ES-I3 (cell line): ENCODE results near the gene RNASE4.
"Not testable (repeated sequence)": the region's sequence is repeated elsewhere in the genome, so short reads cannot be mapped to it uniquely, and the experiment has no call there.

ENCODE experiments used
- H3K36me3 ChIP-seq: 2 replicates; pipeline ENCODE4 v1.6.1; 2013; ENCODE audit warnings: mild to moderate bottlenecking, low read length, control low read depth, moderate library complexity; ENCODE audit not compliant: insufficient read depth
- H3K4me1 ChIP-seq: 2 replicates; pipeline ENCODE4 v1.6.1; 2013; ENCODE audit warnings: mild to moderate bottlenecking, control low read depth, low read length; ENCODE audit not compliant: insufficient read depth
- H3K9ac ChIP-seq: 2 replicates; pipeline ENCODE4 v1.6.1; 2013; ENCODE audit warnings: low read depth, mild to moderate bottlenecking, low read length, moderate library complexity
- H3K9me3 ChIP-seq: 2 replicates; pipeline ENCODE4 v1.6.1; 2013; ENCODE audit warnings: mild to moderate bottlenecking, low read length, moderate library complexity; ENCODE audit not compliant: control insufficient read depth, insufficient read depth

The RNASE4 gene

DNA sequence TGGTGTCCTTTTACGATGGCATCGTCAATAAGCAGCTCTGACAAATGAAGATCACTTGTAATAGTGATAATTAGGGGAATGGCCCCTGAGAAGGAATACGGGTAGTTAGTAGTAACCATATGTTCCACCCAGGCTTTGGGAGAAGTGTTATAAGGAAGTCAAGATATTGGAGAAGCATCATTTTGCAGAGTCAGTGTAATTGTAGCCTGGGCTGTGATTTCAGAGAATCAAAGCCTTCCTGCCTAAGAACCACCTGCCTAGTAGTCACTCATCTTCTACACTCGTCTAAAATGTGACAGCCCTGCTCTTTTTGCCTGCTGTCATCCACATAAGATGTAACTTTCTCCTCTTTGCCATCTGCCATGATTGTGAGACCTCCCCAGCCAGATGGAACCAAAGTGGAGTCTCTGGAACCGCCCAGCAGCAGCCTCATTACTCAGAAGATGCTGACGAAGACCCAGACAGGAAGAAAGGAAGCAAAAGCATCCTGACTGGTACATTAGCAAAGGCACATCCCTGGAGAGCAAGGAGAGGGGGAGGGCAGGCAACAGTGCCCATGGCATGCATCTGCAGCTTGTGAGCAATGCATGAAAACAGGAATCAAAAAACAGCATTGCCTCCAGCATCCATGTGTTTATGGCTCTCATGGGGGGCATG is 48.7 kb downstream of the RNASE4 start:
- Histone ChIP-seq H3K4me1 (peaks cover 11% of the 10 kb centered on the region; the same call in 1 of the 2 replicates), H3K36me3 (no peaks in the 10 kb centered on the region), H3K9me3 (no peaks in the 10 kb centered on the region), H3K9ac (no peak overlapping the region)

DNA sequence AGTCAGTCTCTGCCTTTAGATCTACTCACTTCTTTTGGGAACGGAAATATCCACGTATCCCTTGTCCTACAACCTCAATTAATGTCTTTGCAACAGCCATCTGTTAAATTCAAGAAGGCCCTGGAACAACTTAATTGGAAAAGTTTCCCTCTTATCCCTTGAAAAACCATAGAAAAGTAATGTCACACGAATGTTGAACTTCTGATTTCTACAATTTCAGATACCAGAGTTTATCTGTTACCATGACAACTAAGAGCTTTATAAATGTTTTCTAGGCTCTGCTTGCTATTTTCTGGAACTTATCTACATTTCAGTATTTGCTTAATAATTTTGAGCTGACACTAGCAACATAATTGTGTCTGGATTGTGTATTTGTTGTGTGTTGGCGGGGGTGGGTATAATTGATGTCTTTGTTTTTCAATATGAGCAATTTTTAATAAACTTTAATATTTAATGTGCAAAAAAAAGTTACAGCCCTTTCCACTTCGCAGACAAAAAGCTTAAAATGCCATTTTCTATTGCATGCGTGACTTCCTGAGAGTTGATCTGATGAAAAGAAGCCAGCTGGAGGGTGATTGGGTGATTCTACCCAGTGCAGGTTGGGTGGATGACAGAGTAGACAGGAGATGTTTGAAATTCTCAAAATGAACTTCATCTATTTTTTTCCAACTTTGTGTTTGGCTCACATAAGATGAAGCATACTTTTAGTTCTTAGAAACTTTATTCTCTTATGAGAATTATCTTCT is 49.5 kb downstream of the RNASE4 start:
- Histone ChIP-seq H3K9me3 (no peaks in the 10 kb centered on the region), H3K9ac (no peak overlapping the region), H3K36me3 (no peaks in the 10 kb centered on the region), H3K4me1 (peaks cover 11% of the 10 kb centered on the region; the same call in 1 of the 2 replicates)

DNA sequence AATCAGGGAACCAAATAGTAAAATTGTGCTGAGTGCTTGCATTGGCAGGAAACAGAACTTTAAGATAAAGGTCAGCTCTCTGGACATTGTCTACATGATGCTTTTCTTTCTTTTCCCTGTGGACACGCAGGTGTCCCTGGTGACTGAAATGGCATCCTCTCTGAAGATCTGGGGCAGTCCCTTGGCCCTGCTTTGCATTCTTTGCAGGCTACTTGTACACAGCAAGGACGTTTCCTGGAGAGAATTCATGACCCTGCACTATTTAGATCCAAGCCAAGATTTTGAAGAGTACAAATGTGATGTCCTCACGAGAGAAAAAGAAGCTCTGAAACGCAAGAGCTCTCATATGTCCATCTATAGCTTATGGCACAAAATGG is 50.1 kb downstream of the RNASE4 start:
- Histone ChIP-seq H3K36me3 (no peaks in the 10 kb centered on the region), H3K9me3 (no peaks in the 10 kb centered on the region), H3K4me1 (peaks cover 11% of the 10 kb centered on the region; the same call in 1 of the 2 replicates), H3K9ac (no peak overlapping the region)

DNA sequence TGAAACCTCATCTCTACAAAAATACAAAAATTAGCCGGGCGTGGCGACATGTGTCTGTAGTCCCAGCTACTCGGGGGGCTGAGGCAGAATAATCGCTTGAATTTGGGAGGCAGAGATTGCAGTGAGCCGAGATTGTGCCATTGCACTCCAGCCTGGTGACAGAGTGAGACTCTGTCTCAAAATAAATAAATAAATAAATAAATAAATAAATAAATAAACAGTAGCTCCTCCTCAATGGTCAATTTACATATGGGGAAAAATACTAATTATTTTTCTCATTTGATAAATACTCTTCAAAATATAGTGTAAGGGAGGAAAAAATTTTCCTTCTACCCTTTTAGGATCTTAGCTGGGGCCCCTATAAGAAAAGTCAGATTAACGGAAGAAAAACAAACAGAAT is 53.9 kb downstream of the RNASE4 start:
- not testable (repeated sequence) for H3K9me3 ChIP-seq, H3K4me1 ChIP-seq, H3K9ac ChIP-seq, H3K36me3 ChIP-seq

DNA sequence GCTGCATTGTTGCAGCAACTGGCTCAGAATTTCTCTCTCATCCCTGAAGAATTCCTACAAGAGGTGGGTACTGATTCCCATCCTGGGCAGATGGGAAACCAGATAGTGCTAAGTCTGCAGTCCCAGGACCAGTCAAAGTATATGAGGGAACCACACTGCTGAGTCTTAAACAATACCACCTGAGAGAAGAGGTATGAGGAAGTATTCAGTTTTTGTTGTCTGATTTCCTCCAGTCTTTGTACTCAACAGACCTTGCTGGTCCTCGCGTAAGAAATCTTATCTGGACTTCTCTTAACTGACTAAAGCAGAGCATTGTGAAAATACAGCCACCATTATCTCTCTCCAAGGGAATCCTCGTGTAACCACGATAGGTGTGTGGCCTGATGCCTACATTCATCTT is 57.8 kb downstream of the RNASE4 start:
- no peak overlapping the region for H3K9ac ChIP-seq
- no peaks in the 10 kb centered on the region for H3K4me1 ChIP-seq
- H3K9me3 ChIP-seq, result no peaks in the 10 kb centered on the region; the same call in 1 of the 2 replicates
- no peaks in the 10 kb centered on the region for H3K36me3 ChIP-seq

DNA sequence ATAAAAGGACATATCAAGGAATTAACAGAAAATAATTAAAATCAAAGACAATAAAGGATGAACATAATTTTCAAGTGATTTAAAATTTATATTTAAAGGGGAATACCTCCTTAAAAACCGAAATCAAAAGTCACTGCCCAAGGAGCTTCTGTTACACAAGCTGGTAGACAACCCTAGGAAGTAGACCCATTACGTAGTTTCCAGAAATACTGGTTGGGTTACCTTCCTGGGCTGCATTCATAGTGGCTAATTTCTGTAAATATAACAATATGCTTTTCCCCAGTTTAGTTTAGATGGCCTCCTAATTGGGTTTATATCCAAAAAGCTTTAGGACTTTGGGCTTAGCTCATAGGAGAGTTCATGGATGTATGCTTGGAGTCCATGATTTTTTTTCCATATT is 59.2 kb downstream of the RNASE4 start:
- Histone ChIP-seq H3K4me1 (no peaks in the 10 kb centered on the region), H3K9me3 (no peaks in the 10 kb centered on the region; the same call in 1 of the 2 replicates), H3K36me3 (no peaks in the 10 kb centered on the region), H3K9ac (no peak overlapping the region)

DNA sequence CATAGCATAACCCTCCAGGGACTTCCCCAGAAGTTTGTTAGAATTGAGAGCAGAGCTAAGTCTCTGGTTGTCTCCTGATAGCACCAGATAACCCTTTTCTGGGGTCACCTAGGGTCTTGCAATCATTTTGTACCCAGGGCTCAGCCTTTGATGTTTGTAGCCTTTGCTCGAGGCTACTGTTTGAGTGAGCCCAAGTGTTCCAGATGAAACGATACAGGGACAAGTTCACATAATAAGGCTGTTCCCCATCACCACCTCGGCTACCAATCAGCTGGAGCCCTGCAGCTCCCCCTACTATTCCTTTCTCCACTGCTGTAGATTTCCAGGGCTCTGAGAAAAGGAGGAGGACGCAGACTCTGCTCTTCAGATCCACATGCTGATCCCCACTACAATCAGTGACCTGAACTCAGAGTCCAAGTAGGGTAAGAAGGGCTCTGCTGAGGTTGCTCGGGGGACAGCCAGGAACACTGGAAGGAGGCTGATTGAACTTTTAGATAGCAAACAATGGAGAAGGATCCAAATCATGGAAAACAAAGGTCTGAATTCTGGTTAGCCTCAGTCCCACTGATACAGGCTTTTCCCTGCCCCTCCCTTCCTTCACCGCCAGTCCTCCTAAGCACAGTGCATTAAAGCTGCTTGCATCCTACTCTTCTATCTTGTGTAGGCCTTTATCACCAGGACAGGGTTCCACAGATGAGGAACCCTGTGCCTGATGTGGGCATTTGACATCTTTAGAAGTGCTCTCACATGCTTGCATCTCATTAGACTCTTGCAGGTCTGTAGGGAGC is 61.4 kb downstream of the RNASE4 start, which contains the start of gene EDDM3A:
Gene EDDM3A, plus strand, starts transcription at position 317 of the 788 bp plus-strand sequence. CDS start 1,694 bp downstream, outside the sequence.
- Histone ChIP-seq H3K4me1 (no peaks in the 10 kb centered on the region), H3K36me3 (no peaks in the 10 kb centered on the region), H3K9ac (no peak within 1 kb of the TSS), H3K9me3 (peaks cover under 1% of the 10 kb centered on the region; the same call in 1 of the 2 replicates)

DNA sequence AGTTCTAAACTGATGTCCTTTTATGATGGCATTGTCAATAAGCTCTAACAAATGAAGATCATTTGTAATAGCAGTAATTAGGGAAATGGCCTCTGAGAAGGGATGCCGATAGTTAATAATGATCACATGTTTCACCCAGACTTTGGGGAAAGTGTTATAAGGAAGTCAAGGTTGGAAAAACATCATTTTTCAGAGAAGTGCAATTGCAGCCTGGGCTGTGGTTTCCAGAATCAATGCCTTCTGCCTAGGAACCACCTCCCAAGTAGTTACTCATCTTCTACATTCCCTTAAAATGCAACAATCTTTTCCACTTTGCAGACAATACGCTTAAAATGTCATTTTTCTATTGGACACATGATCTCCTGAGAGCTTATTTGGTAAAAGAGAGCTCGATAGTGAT is 62.2 kb downstream of the RNASE4 start:
- Histone ChIP-seq H3K36me3 (peaks cover 2% of the 10 kb centered on the region; the same call in 1 of the 2 replicates), H3K9ac (no peak overlapping the region), H3K4me1 (no peaks in the 10 kb centered on the region), H3K9me3 (peaks cover 6% of the 10 kb centered on the region)

DNA sequence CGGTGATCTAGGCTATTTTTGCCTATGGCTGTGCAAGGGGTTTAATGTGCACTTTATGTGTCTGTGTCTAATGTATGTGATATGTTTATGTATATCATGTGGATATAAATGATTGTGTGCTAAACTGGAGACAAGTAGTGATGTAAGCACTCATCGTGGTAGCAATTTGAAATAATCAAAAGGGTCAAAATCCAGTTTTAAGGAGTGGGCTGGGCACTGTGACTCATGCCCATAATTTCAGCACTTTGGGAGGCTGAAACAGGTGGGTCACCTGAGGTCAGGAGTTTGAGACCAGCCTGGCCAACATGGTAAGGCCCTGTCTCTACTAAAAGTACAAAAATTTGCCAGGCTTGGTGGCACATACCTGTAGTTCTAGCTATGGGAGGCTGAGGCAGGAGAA is 64.1 kb downstream of the RNASE4 start:
- Histone ChIP-seq H3K9ac (no peak overlapping the region), H3K9me3 (peaks cover 25% of the 10 kb centered on the region), H3K4me1 (no peaks in the 10 kb centered on the region), H3K36me3 (peaks cover 11% of the 10 kb centered on the region; the same call in 1 of the 2 replicates)

DNA sequence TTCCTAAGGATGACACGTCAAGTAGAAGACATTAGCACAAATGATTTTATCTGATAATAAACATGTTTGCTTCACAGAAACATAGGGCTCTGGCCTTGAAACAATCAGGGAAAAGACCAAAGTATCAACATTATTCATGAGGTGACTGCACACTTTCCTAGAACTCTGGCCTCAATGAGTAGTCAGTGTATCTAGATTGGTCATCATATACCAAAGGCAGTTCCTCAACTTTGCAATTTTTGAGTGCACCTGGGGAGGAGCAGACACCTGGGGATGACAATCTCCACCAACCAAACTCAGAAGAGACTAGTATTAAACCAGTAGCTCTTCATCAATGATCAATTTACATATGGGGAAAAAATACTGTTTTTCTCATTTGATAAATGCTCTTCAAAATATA is 65.8 kb downstream of the RNASE4 start:
- Histone ChIP-seq H3K9me3 (peaks cover 27% of the 10 kb centered on the region), H3K36me3 (peaks cover 11% of the 10 kb centered on the region; the same call in 1 of the 2 replicates), H3K4me1 (no peaks in the 10 kb centered on the region), H3K9ac (no peak overlapping the region)
